ENCODE measurements around the gene EGFR. TPM values are rescaled to one million over a fixed set of nuclear protein-coding genes. Genes with fewer than 3 reads are reported as not detected.

EGFR gene
- total RNA-seq, 1 donor from 2014 or later, result 5.0 TPM

GRCh38 chr7:55107946-55108345, 89.1 kb downstream of the EGFR start:
- no peak for DNase-seq (ENCODE audit: low spot score)
- H3K4me3 Mint-ChIP-seq (ENCODE audit: unreplicated experiment), result no peak overlapping the region
- H3K27me3 Mint-ChIP-seq (ENCODE audit: unreplicated experiment), result peaks cover 5% of the 10 kb centered on the region
- H3K36me3 Mint-ChIP-seq (ENCODE audit: low read depth, unreplicated experiment), result no peaks in the 10 kb centered on the region
- no peak overlapping the region for H3K27ac Mint-ChIP-seq (ENCODE audit: unreplicated experiment)
- no peak for TF ChIP-seq CTCF (IDR thresholded peaks at IDR 0.05; ENCODE audit: unreplicated experiment)
- H3K9me3 Mint-ChIP-seq (ENCODE audit: unreplicated experiment), result no peaks in the 10 kb centered on the region
- no peaks in the 10 kb centered on the region for H3K4me1 Mint-ChIP-seq (ENCODE audit: unreplicated experiment)

- Mint-ChIP-seq H3K4me1 (ENCODE audit: unreplicated experiment) (no peaks in the 10 kb centered on the region), H3K27ac (ENCODE audit: unreplicated experiment) (no peak overlapping the region), H3K9me3 (ENCODE audit: unreplicated experiment) (no peaks in the 10 kb centered on the region), H3K36me3 (ENCODE audit: low read depth, unreplicated experiment) (no peaks in the 10 kb centered on the region), H3K27me3 (ENCODE audit: unreplicated experiment) (peaks cover 5% of the 10 kb centered on the region), H3K4me3 (ENCODE audit: unreplicated experiment) (no peak overlapping the region)
- TF ChIP-seq CTCF (IDR thresholded peaks at IDR 0.05; ENCODE audit: unreplicated experiment), result no peak
- no peak for DNase-seq (ENCODE audit: low spot score)
Measured at GRCh38 chr7:55108401-55108800, 89.6 kb downstream of the EGFR start.

GRCh38 chr7:55108818-55109217, 90.0 kb downstream of the EGFR start:
- DNase-seq (ENCODE audit: low spot score), result no peak
- no peaks in the 10 kb centered on the region for H3K9me3 Mint-ChIP-seq (ENCODE audit: unreplicated experiment)
- H3K4me3 Mint-ChIP-seq (ENCODE audit: unreplicated experiment), result no peak overlapping the region
- TF ChIP-seq CTCF (IDR thresholded peaks at IDR 0.05; ENCODE audit: unreplicated experiment), result no peak
- H3K4me1 Mint-ChIP-seq (ENCODE audit: unreplicated experiment), result no peaks in the 10 kb centered on the region
- H3K36me3 Mint-ChIP-seq (ENCODE audit: low read depth, unreplicated experiment), result no peaks in the 10 kb centered on the region
- H3K27ac Mint-ChIP-seq (ENCODE audit: unreplicated experiment), result no peak overlapping the region
- peaks cover 5% of the 10 kb centered on the region for H3K27me3 Mint-ChIP-seq (ENCODE audit: unreplicated experiment)

GRCh38 chr7:55109404-55110167, 90.8 kb downstream of the EGFR start:
- no peaks in the 10 kb centered on the region for H3K4me1 Mint-ChIP-seq (ENCODE audit: unreplicated experiment)
- H3K4me3 Mint-ChIP-seq (ENCODE audit: unreplicated experiment), result no peak overlapping the region
- peaks cover 5% of the 10 kb centered on the region for H3K27me3 Mint-ChIP-seq (ENCODE audit: unreplicated experiment)
- H3K27ac Mint-ChIP-seq (ENCODE audit: unreplicated experiment), result no peak overlapping the region
- no peak for TF ChIP-seq CTCF (IDR thresholded peaks at IDR 0.05; ENCODE audit: unreplicated experiment)
- DNase-seq (ENCODE audit: low spot score), result no peak
- H3K9me3 Mint-ChIP-seq (ENCODE audit: unreplicated experiment), result no peaks in the 10 kb centered on the region
- no peaks in the 10 kb centered on the region for H3K36me3 Mint-ChIP-seq (ENCODE audit: low read depth, unreplicated experiment)

GRCh38 chr7:55110282-55110992, 91.6 kb downstream of the EGFR start:
- H3K4me1 Mint-ChIP-seq (ENCODE audit: unreplicated experiment), result no peaks in the 10 kb centered on the region
- no peaks in the 10 kb centered on the region for H3K9me3 Mint-ChIP-seq (ENCODE audit: unreplicated experiment)
- no peak overlapping the region for H3K4me3 Mint-ChIP-seq (ENCODE audit: unreplicated experiment)
- peaks cover 5% of the 10 kb centered on the region for H3K27me3 Mint-ChIP-seq (ENCODE audit: unreplicated experiment)
- no peak for DNase-seq (ENCODE audit: low spot score)
- TF ChIP-seq CTCF (IDR thresholded peaks at IDR 0.05; ENCODE audit: unreplicated experiment), result no peak
- no peak overlapping the region for H3K27ac Mint-ChIP-seq (ENCODE audit: unreplicated experiment)
- H3K36me3 Mint-ChIP-seq (ENCODE audit: low read depth, unreplicated experiment), result no peaks in the 10 kb centered on the region
